ENCODE results near the gene POMT2.

POMT2 gene

DNA sequence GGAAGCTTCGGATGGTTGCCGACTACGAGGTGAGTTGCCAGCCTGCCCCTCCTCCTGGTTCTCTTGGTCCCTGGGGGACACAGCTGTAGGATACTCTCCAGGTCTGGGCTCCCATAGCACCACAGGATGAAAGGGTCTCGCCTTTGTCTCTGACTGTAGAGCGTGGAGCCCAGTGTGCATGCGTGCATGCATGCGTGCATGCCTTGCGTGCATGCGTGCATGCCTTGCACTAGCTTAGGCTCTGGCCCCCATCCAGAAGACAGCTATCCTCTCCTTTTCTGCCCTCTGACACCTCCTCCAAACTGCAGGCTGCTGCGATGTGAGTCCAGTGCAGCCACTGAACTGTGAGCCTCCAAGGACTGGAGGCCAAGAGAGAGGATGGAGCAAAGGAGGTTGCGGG, 68.8 kb downstream of the POMT2 start:
- no peak for DNase-seq (ENCODE audit: low spot score)
- in situ Hi-C loops (cut with MboI; ENCODE audit: low pct_unique_long_range_greater_than_20kb, low sequenced_read_pairs, unreplicated experiment) = no loop called here
- TF ChIP-seq, protein P1, sequence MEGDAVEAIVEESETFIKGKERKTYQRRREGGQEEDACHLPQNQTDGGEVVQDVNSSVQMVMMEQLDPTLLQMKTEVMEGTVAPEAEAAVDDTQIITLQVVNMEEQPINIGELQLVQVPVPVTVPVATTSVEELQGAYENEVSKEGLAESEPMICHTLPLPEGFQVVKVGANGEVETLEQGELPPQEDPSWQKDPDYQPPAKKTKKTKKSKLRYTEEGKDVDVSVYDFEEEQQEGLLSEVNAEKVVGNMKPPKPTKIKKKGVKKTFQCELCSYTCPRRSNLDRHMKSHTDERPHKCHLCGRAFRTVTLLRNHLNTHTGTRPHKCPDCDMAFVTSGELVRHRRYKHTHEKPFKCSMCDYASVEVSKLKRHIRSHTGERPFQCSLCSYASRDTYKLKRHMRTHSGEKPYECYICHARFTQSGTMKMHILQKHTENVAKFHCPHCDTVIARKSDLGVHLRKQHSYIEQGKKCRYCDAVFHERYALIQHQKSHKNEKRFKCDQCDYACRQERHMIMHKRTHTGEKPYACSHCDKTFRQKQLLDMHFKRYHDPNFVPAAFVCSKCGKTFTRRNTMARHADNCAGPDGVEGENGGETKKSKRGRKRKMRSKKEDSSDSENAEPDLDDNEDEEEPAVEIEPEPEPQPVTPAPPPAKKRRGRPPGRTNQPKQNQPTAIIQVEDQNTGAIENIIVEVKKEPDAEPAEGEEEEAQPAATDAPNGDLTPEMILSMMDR (IDR thresholded peaks at IDR 0.05; ENCODE audit: extremely low read depth, insufficient read depth, missing control alignments) = no peak

DNA sequence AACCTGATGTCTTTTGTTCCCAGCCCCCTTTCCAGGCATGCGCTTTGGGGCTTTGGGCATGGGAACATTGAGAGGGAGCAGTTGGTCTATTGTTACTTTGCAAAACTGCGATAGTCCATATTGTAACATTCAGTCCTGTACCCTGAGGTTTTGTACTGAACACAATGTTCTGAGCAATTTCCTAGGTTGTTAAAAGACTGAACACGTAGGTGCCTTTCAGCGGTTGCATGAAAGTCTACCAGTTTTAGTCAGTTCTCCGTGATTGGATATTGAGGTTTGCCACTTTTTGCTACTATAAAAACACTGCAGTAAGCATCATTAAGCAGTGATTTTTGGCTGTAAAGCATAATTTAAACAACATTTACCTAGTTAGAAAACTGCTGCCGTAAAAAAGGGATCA, 69.8 kb downstream of the POMT2 start:
- no peak for DNase-seq (ENCODE audit: low spot score)
- in situ Hi-C loops (cut with MboI; ENCODE audit: low pct_unique_long_range_greater_than_20kb, low sequenced_read_pairs, unreplicated experiment) = no loop called here
- TF ChIP-seq, protein P1 (IDR thresholded peaks at IDR 0.05; ENCODE audit: extremely low read depth, insufficient read depth, missing control alignments) = no peak

DNA sequence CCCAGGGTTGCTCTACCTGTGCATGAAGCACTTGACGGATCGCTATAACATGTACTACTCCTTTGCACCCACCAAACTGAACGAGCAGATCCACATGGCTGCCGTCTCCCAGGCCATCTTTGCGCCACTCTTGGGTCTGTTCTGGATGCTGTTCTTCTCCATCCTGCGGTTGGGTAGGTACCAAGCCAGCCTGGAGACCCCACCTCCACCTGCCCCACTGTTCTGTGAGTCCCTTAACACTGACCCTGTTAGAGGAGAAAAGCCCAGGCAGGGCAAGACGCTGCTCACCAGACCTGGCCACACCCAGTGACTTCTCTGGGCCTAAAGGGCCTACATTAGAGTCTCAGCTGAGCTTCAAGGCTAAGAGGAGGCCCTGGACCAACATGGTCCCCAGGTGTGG, 71.4 kb downstream of the POMT2 start:
- DNase-seq (ENCODE audit: low spot score) = no peak
- in situ Hi-C loops (cut with MboI; ENCODE audit: low pct_unique_long_range_greater_than_20kb, low sequenced_read_pairs, unreplicated experiment) = no loop called here
- TF ChIP-seq, protein P1 (IDR thresholded peaks at IDR 0.05; ENCODE audit: extremely low read depth, insufficient read depth, missing control alignments) = no peak

DNA sequence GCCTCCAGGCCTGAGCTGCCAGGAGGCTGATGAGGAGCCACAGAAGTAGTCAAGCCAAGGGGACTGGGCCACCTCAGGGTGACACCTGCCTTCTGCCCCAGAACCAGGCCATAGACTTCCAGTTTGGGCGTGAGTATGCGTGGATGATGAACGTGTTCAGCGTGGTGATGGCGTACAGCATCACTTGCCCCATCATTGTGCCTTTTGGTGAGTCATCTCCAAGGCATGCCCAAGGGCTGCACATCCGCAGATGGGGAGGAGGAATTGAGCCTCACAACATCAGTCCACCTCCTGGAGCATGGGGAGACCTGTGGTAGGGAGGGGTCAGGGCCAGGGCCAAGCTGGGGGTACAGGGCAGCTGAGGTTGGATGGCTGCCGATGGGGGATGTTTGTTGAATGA, 72.0 kb downstream of the POMT2 start:
- no peak for DNase-seq (ENCODE audit: low spot score)
- TF ChIP-seq, protein P1 (IDR thresholded peaks at IDR 0.05; ENCODE audit: extremely low read depth, insufficient read depth, missing control alignments) = no peak
- in situ Hi-C loops (cut with MboI; ENCODE audit: low pct_unique_long_range_greater_than_20kb, low sequenced_read_pairs, unreplicated experiment) = no loop called here

DNA sequence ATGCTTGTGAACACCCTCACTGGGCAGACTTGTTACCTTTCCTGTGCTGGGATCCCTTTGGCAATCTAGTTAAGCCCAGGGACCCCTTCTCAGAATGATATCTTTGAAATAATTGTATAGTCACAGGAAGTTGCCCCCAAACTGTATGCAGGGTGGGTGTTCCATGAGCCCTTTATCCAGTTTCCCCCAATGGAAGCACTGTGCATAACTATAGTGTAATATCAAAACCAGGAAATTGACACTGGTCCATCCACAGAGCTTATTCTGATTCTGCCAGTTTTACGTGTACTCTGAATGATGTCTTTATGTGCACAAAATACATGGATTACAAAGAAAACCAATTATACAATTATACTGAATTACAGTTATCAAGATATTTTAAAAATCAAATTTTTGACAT, 73.9 kb downstream of the POMT2 start:
- no peak for DNase-seq (ENCODE audit: low spot score)
- TF ChIP-seq, protein P1 (IDR thresholded peaks at IDR 0.05; ENCODE audit: extremely low read depth, insufficient read depth, missing control alignments) = no peak
- in situ Hi-C loops (cut with MboI; ENCODE audit: low pct_unique_long_range_greater_than_20kb, low sequenced_read_pairs, unreplicated experiment) = no loop called here

DNA sequence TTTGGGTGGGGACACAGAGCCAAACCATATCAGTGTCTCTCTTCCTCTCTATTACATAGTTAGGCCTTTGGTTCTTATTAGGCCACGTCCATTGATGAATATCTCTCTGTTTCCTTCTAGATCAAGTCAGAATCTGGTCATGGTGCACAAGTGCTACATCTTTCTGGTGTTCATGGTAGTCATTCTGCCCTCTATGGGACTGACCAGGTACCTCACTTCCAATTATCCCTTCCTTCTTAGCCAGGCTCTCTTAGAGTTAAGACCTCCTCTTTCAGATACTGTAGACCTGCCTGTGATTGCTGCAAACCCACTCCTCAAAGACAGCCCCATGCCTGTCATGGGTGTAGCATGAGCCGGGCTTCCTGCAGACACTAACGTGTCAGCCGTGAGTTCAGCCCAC, 74.9 kb downstream of the POMT2 start:
- DNase-seq (ENCODE audit: low spot score) = no peak
- TF ChIP-seq, protein P1 (IDR thresholded peaks at IDR 0.05; ENCODE audit: extremely low read depth, insufficient read depth, missing control alignments) = no peak
- in situ Hi-C loops (cut with MboI; ENCODE audit: low pct_unique_long_range_greater_than_20kb, low sequenced_read_pairs, unreplicated experiment) = no loop called here

DNA sequence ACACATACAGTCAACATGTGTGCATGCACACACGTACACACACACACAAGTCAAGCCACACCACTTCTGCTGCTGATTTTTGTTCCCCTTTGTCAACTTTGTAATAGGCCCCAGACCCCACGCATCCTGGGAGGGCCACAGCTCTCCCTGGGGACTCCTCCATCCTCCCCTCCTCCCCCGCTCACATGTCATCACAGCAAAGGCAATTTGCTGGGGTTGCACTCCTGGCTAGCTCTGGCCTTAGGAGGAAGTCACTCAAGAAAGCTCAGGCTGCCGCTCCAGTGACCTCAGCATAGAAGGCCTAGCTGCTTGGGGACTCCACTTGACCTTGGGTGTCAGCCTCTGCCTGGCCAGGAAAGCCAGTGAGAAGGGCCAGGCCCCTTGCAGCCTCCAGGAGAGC, 76.8 kb downstream of the POMT2 start:
- in situ Hi-C loops (cut with MboI; ENCODE audit: low pct_unique_long_range_greater_than_20kb, low sequenced_read_pairs, unreplicated experiment) = no loop called here
- TF ChIP-seq, protein P1 (IDR thresholded peaks at IDR 0.05; ENCODE audit: extremely low read depth, insufficient read depth, missing control alignments) = no peak

More for the DNA sequence above, 76.8 kb downstream of the POMT2 start:
- no peak for DNase-seq (ENCODE audit: low spot score)
